Natural killer cell (primary cell): ENCODE data around the gene NUDT9. TPM values are rescaled to one million over a fixed set of nuclear protein-coding genes. Genes with fewer than 3 reads are reported as not detected.
"Not testable (repeated sequence)": the region's sequence is repeated elsewhere in the genome, so short reads cannot be mapped to it uniquely, and the experiment has no call there.

ENCODE experiments used
- ATAC-seq, 3 donors: fragments of 150-1000 bp in 2 of 3; fragments of 200-7000 bp in 1 of 3; cut with Tn5 transposase; 1 replicate in 1 of 3; 2 replicates in 2 of 3; pipeline ENCODE4 v1.10.0; 2021; ENCODE audit warnings: mild to moderate bottlenecking in 2 of 3, moderate library complexity in 2 of 3
- DNase-seq, 2 donors: peaks; one replicate each; pipeline versions ENCODE4 v3.0.0 to v3.0.0-alpha.2; 2013 to 2021; ENCODE audit warnings: mixed read lengths in 1 of 2
- H3K27ac ChIP-seq: one replicate; pipeline ENCODE4 v1.5.1; 2013; ENCODE audit warnings: mild to moderate bottlenecking, low read length
- H3K27me3 ChIP-seq: one replicate; pipeline ENCODE4 v1.6.1; 2013; ENCODE audit warnings: low read length; ENCODE audit not compliant: control insufficient read depth, insufficient read depth
- H3K36me3 ChIP-seq: one replicate; pipeline ENCODE4 v1.6.1; 2013; ENCODE audit warnings: low read length; ENCODE audit not compliant: control insufficient read depth, insufficient read depth
- H3K4me1 ChIP-seq: one replicate; pipeline ENCODE4 v1.6.1; 2013; ENCODE audit warnings: low read length; ENCODE audit not compliant: control insufficient read depth, insufficient read depth
- H3K4me3 ChIP-seq: one replicate; pipeline ENCODE4 v1.5.1; 2013; ENCODE audit warnings: low read length
- H3K9me3 ChIP-seq: one replicate; pipeline ENCODE4 v1.6.1; 2013; ENCODE audit warnings: low read length; ENCODE audit not compliant: control insufficient read depth, insufficient read depth
- H3K27ac Mint-ChIP-seq, 2 donors: one replicate each; pipeline ENCODE4 v1.8.0; 2022; ENCODE audit warnings: mild to moderate bottlenecking in 2 of 2, mixed read lengths in 2 of 2, moderate library complexity in 1 of 2
- H3K27me3 Mint-ChIP-seq, 2 donors: one replicate each; pipeline ENCODE4 v1.8.0; 2022; ENCODE audit warnings: low read depth in 2 of 2, mixed read lengths in 2 of 2
- H3K36me3 Mint-ChIP-seq: one replicate; pipeline ENCODE4 v1.8.0; 2022; ENCODE audit warnings: mixed read lengths
- H3K4me1 Mint-ChIP-seq, 2 donors: one replicate each; pipeline ENCODE4 v1.8.0; 2022; ENCODE audit warnings: mixed read lengths in 2 of 2
- H3K4me3 Mint-ChIP-seq: one replicate; pipeline ENCODE4 v1.8.0; 2022; ENCODE audit warnings: mild to moderate bottlenecking, moderate library complexity, mixed read lengths
- H3K9me3 Mint-ChIP-seq, 2 donors: one replicate each; pipeline ENCODE4 v1.8.0; 2022; ENCODE audit warnings: mixed read lengths in 2 of 2
- WGBS: methylation state at CpG from one replicate; pipeline ENCODE4 v1.1.7; 2013; ENCODE audit warnings: missing lambda C conversion rate; ENCODE audit not compliant: insufficient coverage; 5-methylcytosine and 5-hydroxymethylcytosine counted together
- intact Hi-C: fragments of 100-400 bp; cut with micrococcal nuclease; formaldehyde crosslinking; loops from one replicate; pipeline ENCODE4 v1.14.2; 2022
- total RNA-seq, 4 donors: library from RNA; stranded (reverse); fragments of 120-200 nt in 1 of 4; gene quantifications; one replicate each; pipeline versions ENCODE4 v1.2.3 to v1.2.4, GENCODE V29; 2013 to 2022
- TF ChIP-seq, protein P1 (sequence below): fragments of 200-600 bp; IDR thresholded peaks from one replicate; pipeline ENCODE4 v1.8.0; 2022; ENCODE audit warnings: antibody characterized with exemption

Gene NUDT9
- total RNA-seq, 3 donors from 2014 or later (not counting 1 experiment from before 2014, with no cell fraction given) = 7.3 to 9.6 (median 9.5) TPM

DNA sequence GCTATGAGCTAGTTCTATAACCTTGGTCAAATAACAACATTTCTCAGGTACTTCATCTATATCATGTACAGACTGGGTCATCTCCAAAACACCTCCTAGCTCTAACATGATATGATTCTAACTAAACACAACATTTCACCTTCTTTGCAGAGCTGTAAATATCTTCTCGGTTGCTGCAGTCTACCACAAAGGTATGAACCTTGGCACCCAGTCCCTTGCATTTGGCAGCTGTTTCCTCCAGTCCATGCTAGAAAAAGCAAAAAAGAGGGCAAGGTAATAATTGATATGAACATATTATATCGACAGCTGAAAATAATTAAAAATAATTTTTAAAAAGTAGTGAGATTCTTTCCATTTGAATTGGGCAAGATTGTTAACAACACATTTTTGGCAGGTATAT, 40.3 kb upstream of the NUDT9 start:
- Mint-ChIP-seq H3K4me3 (no peak overlapping the region), H3K36me3 (no peaks in the 10 kb centered on the region), H3K27ac (peak overlapping the region in 1 of 2 donors; percentile 33), H3K4me1 (peaks cover 36 to 40% of the 10 kb centered on the region in 2 donors), H3K27me3 (no peaks in the 10 kb centered on the region), H3K9me3 (no peaks in the 10 kb centered on the region)
- ATAC-seq (no peak), DNase-seq (no peak)
- no peaks in the 10 kb centered on the region for H3K4me1 ChIP-seq
- no peaks in the 10 kb centered on the region for H3K9me3 ChIP-seq
- H3K4me3 ChIP-seq = no peak overlapping the region
- no peaks in the 10 kb centered on the region for H3K27me3 ChIP-seq
- 95% methylated on average over 2 of the region's 2 CpGs for WGBS
- intact Hi-C loops = loop anchor here (10.0 kb wide), 1 partner anchor 823 kb away; no protein-coding TSS in a partner anchor
- H3K27ac ChIP-seq = no peak overlapping the region
- H3K36me3 ChIP-seq = peaks cover 10% of the 10 kb centered on the region
- TF ChIP-seq, protein P1, sequence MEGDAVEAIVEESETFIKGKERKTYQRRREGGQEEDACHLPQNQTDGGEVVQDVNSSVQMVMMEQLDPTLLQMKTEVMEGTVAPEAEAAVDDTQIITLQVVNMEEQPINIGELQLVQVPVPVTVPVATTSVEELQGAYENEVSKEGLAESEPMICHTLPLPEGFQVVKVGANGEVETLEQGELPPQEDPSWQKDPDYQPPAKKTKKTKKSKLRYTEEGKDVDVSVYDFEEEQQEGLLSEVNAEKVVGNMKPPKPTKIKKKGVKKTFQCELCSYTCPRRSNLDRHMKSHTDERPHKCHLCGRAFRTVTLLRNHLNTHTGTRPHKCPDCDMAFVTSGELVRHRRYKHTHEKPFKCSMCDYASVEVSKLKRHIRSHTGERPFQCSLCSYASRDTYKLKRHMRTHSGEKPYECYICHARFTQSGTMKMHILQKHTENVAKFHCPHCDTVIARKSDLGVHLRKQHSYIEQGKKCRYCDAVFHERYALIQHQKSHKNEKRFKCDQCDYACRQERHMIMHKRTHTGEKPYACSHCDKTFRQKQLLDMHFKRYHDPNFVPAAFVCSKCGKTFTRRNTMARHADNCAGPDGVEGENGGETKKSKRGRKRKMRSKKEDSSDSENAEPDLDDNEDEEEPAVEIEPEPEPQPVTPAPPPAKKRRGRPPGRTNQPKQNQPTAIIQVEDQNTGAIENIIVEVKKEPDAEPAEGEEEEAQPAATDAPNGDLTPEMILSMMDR = no peak

DNA sequence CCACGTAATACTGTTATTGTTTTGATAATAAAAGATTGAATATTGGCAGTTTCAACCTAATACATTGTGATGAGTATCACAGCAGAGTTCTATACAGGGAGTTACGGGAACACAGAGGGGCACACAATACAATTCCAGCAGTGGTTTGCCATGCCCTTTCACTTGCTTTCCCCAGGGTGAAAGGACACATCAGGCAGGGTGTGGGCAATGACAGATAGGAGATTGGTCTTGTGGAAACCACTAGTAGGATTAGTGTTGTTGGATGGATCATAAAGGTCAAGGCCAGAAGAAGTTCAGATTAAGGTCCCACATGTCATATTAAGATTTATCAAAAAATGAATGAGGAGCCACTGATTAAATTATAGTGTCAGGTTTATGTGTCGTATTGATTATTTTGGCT, 39.4 kb upstream of the NUDT9 start:
- Histone ChIP-seq H3K36me3 (peaks cover 6% of the 10 kb centered on the region), H3K27me3 (no peaks in the 10 kb centered on the region), H3K9me3 (no peaks in the 10 kb centered on the region), H3K27ac (no peak overlapping the region), H3K4me1 (no peaks in the 10 kb centered on the region), H3K4me3 (no peak overlapping the region)
- H3K27me3 Mint-ChIP-seq = no peaks in the 10 kb centered on the region
- no peaks in the 10 kb centered on the region for H3K36me3 Mint-ChIP-seq
- TF ChIP-seq, protein P1 = no peak
- ATAC-seq = no peak
- no peaks in the 10 kb centered on the region for H3K9me3 Mint-ChIP-seq
- H3K27ac Mint-ChIP-seq = peak overlapping the region; percentile 15 to 68
- WGBS = 96% methylated on average over 3 of the region's 3 CpGs
- peaks cover 44 to 48% of the 10 kb centered on the region in 2 donors for H3K4me1 Mint-ChIP-seq
- no peak overlapping the region for H3K4me3 Mint-ChIP-seq
- DNase-seq = no peak
- intact Hi-C loops = loop anchor here (10.0 kb wide), 1 partner anchor 822 kb away; no protein-coding TSS in a partner anchor

DNA sequence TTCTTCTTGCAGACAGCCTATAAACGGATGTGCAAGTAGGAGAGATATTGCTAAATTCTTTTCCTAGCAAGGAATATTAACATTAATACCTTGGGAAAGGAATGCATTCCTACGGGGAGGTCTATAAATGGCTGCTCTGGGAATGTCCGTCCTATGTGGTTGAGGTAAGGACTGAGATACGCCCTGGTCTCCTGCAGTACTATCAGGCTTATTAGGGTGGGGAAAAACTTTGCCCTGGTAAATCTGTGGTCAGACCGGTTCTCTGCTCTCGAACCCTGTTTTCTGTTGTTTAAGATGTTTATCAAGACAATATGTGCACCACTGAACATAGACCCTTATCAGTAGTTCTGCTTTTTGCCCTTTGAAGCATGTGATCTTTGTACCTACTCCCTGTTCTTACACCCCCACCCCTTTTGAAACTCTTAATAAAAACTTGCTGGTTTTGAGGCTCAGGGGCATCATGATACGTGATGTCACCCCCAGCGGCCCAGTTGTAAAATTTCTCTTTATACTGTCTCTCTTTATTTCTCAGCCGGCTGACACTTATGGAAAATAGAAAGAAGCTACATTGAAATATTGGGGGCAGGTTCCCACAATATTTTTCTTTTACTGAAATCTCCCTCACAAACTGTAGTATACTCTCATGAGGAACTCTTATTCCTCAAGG, 37.8 kb upstream of the NUDT9 start:
- H3K27ac ChIP-seq = not testable (repeated sequence)

DNA sequence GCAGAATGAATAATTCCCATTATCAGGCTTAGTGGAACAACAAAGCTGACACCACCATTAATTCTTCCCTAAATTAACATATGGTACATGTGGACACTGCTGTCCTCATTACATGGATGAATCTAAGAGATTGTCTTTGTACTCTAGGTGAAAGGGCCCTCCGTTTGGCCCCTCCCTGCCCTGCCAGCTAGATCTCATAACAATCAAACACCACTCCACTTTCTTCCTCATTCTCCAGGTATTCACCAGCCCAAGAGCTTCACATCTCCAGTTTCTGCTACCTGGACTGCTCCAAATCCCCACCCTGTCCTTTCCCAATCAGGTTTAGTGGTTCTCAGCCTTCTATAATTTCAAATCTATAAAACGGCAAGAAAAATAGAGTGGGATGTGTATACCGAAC, 35.1 kb upstream of the NUDT9 start:
- Histone ChIP-seq H3K4me1 (peaks cover 18% of the 10 kb centered on the region), H3K4me3 (no peak overlapping the region), H3K27me3 (no peaks in the 10 kb centered on the region), H3K36me3 (no peaks in the 10 kb centered on the region), H3K9me3 (no peaks in the 10 kb centered on the region), H3K27ac (no peak overlapping the region)
- Mint-ChIP-seq H3K4me1 (peaks cover 71 to 75% of the 10 kb centered on the region in 2 donors), H3K4me3 (no peak overlapping the region), H3K9me3 (no peaks in the 10 kb centered on the region), H3K27ac (peak overlapping the region; percentile 36 to 50), H3K27me3 (no peaks in the 10 kb centered on the region), H3K36me3 (no peaks in the 10 kb centered on the region)
- DNase-seq (no peak), ATAC-seq (no peak)
- TF ChIP-seq, protein P1 = no peak
- intact Hi-C loops = loop anchor here (10.0 kb wide), 1 partner anchor 818 kb away; no protein-coding TSS in a partner anchor
- 81% methylated on average over 1 of the region's 3 CpGs for WGBS

More for the DNA sequence above, 37.8 kb upstream of the NUDT9 start:
- WGBS = 94% methylated on average over 4 of the region's 9 CpGs
- DNase-seq, H3K4me3 ChIP-seq, H3K4me3 Mint-ChIP-seq, H3K36me3 ChIP-seq, H3K27me3 ChIP-seq, H3K9me3 ChIP-seq, H3K27me3 Mint-ChIP-seq, H3K4me1 ChIP-seq, H3K36me3 Mint-ChIP-seq, H3K9me3 Mint-ChIP-seq, ATAC-seq: not testable (repeated sequence)
- intact Hi-C loops = loop anchor here (10.0 kb wide), 1 partner anchor 820 kb away; no protein-coding TSS in a partner anchor
- H3K4me1 Mint-ChIP-seq = peaks cover 60 to 62% of the 10 kb centered on the region in 2 donors
- peak overlapping the region; percentile 35 to 54 for H3K27ac Mint-ChIP-seq
